ENCODE measurements around the gene DCP1B. TPM values are rescaled to one million over a fixed set of nuclear protein-coding genes. Genes with fewer than 3 reads are reported as not detected.
A peak's percentile ranks its signal among the peaks of the same experiment; 100 is the strongest.

Gene DCP1B
- total RNA-seq, 1 donor from 2014 or later: 17.4 TPM

- Histone ChIP-seq H3K4me1 (no peaks in the 10 kb centered on the region), H3K9me3 (no peaks in the 10 kb centered on the region), H3K27ac (no peak overlapping the region), H3K4me3 (peak overlapping the region in 1 of 2 donors; percentile 13), H3K27me3 (no peaks in the 10 kb centered on the region), H3K36me3 (no peaks in the 10 kb centered on the region)
- TF ChIP-seq POLR2AphosphoS5 (IDR thresholded peaks at IDR 0.05; ENCODE audit: insufficient read depth in 1 of 2, low read depth in 1 of 2) (no peak), POLR2A (IDR thresholded peaks at IDR 0.05) (no peak)
- TF ChIP-seq, protein P1, sequence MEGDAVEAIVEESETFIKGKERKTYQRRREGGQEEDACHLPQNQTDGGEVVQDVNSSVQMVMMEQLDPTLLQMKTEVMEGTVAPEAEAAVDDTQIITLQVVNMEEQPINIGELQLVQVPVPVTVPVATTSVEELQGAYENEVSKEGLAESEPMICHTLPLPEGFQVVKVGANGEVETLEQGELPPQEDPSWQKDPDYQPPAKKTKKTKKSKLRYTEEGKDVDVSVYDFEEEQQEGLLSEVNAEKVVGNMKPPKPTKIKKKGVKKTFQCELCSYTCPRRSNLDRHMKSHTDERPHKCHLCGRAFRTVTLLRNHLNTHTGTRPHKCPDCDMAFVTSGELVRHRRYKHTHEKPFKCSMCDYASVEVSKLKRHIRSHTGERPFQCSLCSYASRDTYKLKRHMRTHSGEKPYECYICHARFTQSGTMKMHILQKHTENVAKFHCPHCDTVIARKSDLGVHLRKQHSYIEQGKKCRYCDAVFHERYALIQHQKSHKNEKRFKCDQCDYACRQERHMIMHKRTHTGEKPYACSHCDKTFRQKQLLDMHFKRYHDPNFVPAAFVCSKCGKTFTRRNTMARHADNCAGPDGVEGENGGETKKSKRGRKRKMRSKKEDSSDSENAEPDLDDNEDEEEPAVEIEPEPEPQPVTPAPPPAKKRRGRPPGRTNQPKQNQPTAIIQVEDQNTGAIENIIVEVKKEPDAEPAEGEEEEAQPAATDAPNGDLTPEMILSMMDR (IDR thresholded peaks at IDR 0.05): no peak
- intact Hi-C loops (cut with DNase I): no loop called here
- peak in 1 of 2 donors; percentile 79 for DNase-seq (ENCODE audit: extremely low spot score in 2 of 2)
These were observed 85.4 kb downstream of the DCP1B start for GRCh38 chr12:1918884-1919236.

- no peaks in the 10 kb centered on the region for H3K36me3 ChIP-seq
- no peak within 1 kb of the TSS for H3K27ac ChIP-seq
- TF ChIP-seq POLR2AphosphoS5 (IDR thresholded peaks at IDR 0.05; ENCODE audit: insufficient read depth in 1 of 2, low read depth in 1 of 2): no peak
- TF ChIP-seq, protein P1 (IDR thresholded peaks at IDR 0.05): no peak
- no peak for TF ChIP-seq POLR2A (IDR thresholded peaks at IDR 0.05)
- no peaks in the 10 kb centered on the region for H3K27me3 ChIP-seq
- intact Hi-C loops (cut with DNase I): no loop called here
- peak within 1 kb of the TSS in 1 of 2 donors; percentile 13 for H3K4me3 ChIP-seq
- DNase-seq (ENCODE audit: extremely low spot score in 2 of 2): peak; percentile 67 to 90
- no peaks in the 10 kb centered on the region for H3K4me1 ChIP-seq
- no peaks in the 10 kb centered on the region for H3K9me3 ChIP-seq
These were observed 86.0 kb downstream of the DCP1B start, which contains the start of gene CACNA2D4 for GRCh38 chr12:1918081-1918883. Gene CACNA2D4, minus strand, starts transcription at chr12:1918652. Its CDS starts 179 bp downstream, at chr12:1918473.

DNA sequence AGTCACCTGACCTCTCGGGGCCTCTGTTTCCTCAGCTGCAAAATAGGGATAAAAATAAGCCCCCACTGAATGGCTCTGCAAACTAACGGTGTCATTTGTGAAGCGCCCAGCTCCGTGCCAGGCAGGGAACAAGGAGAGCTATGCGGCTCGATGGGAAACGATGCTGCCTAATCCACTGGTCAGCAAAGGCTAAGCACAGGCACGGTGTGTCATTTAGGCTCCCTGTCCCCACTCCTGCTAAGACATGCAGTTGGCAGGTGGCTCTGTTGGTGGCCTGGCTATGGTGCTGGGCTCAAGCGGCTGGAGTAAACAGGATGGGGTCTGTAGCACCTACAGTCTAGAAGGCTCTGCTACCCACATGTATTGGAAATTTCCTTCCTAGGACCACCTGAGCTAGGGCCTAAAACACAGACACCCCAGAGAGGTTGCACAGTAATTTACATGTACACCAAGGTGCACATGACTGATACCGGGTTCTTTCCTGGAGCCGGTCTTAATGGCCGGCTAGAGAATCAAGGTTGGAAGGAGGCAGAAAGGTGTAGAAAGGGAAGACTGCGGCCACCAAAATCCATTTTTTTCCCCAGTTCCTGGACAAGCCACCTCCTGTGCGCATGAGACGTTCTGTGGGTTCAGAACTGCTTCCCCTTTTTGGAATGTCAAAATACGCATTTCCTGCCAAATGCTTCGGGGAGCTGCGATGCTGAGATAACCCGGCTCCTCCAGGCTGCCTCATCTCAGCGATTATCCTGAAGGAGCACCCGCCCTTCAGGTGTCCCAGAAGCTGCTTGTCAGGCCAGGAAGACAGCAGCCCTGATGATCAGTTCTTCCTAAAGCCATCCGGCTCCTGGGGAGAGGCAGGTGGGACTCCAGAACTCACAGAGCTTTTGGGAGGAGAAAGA is 86.8 kb downstream of the DCP1B start:
- Histone ChIP-seq H3K27me3 (no peaks in the 10 kb centered on the region), H3K9me3 (no peaks in the 10 kb centered on the region), H3K4me1 (no peaks in the 10 kb centered on the region), H3K27ac (no peak overlapping the region), H3K36me3 (no peaks in the 10 kb centered on the region), H3K4me3 (peak overlapping the region in 1 of 2 donors; percentile 13)
- TF ChIP-seq, protein P1 (IDR thresholded peaks at IDR 0.05): no peak
- TF ChIP-seq POLR2AphosphoS5 (IDR thresholded peaks at IDR 0.05; ENCODE audit: insufficient read depth in 1 of 2, low read depth in 1 of 2) (no peak), POLR2A (IDR thresholded peaks at IDR 0.05) (peak in 1 of 2 donors; percentile 8)
- intact Hi-C loops (cut with DNase I): no loop called here
- peak; percentile 67 to 86 for DNase-seq (ENCODE audit: extremely low spot score in 2 of 2)

GRCh38 chr12:1916371-1917171 is 87.7 kb downstream of the DCP1B start:
- Histone ChIP-seq H3K27me3 (no peaks in the 10 kb centered on the region), H3K4me3 (no peak overlapping the region), H3K36me3 (no peaks in the 10 kb centered on the region), H3K9me3 (no peaks in the 10 kb centered on the region), H3K4me1 (no peaks in the 10 kb centered on the region), H3K27ac (no peak overlapping the region)
- intact Hi-C loops (cut with DNase I): no loop called here
- TF ChIP-seq, protein P1 (IDR thresholded peaks at IDR 0.05): no peak
- TF ChIP-seq POLR2AphosphoS5 (IDR thresholded peaks at IDR 0.05; ENCODE audit: insufficient read depth in 1 of 2, low read depth in 1 of 2) (no peak), POLR2A (IDR thresholded peaks at IDR 0.05) (no peak)
- peak; percentile 65 to 81 for DNase-seq (ENCODE audit: extremely low spot score in 2 of 2)
